Measurements from ENCODE around the gene USP33.

- TF ChIP-seq NR2C1 (IDR thresholded peaks at IDR 0.05) = no peak
- TF ChIP-seq NR2C1 (tag; IDR thresholded peaks at IDR 0.05) = no peak
- no peak for TF ChIP-seq SPI1 (IDR thresholded peaks at IDR 0.05; ENCODE audit: borderline replicate concordance, low read depth, low read length)
- TF ChIP-seq, protein P1, sequence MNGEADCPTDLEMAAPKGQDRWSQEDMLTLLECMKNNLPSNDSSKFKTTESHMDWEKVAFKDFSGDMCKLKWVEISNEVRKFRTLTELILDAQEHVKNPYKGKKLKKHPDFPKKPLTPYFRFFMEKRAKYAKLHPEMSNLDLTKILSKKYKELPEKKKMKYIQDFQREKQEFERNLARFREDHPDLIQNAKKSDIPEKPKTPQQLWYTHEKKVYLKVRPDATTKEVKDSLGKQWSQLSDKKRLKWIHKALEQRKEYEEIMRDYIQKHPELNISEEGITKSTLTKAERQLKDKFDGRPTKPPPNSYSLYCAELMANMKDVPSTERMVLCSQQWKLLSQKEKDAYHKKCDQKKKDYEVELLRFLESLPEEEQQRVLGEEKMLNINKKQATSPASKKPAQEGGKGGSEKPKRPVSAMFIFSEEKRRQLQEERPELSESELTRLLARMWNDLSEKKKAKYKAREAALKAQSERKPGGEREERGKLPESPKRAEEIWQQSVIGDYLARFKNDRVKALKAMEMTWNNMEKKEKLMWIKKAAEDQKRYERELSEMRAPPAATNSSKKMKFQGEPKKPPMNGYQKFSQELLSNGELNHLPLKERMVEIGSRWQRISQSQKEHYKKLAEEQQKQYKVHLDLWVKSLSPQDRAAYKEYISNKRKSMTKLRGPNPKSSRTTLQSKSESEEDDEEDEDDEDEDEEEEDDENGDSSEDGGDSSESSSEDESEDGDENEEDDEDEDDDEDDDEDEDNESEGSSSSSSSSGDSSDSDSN (IDR thresholded peaks at IDR 0.05; ENCODE audit: borderline replicate concordance in 1 of 2, low read depth in 2 of 2, low read length in 2 of 2) = no peak
- TF ChIP-seq EHMT2 (IDR thresholded peaks at IDR 0.05) = peak; percentile 56; the same call in 1 of the 2 replicates
- TF ChIP-seq RAD21 (CRISPR knock-in tag; conservative IDR thresholded peaks at IDR 0.05 in 1 of 2, IDR thresholded peaks at IDR 0.05 in 1 of 2) = no peak
- no peak for TF ChIP-seq NCOR1 (IDR thresholded peaks at IDR 0.05)
- TF ChIP-seq, protein P2, sequence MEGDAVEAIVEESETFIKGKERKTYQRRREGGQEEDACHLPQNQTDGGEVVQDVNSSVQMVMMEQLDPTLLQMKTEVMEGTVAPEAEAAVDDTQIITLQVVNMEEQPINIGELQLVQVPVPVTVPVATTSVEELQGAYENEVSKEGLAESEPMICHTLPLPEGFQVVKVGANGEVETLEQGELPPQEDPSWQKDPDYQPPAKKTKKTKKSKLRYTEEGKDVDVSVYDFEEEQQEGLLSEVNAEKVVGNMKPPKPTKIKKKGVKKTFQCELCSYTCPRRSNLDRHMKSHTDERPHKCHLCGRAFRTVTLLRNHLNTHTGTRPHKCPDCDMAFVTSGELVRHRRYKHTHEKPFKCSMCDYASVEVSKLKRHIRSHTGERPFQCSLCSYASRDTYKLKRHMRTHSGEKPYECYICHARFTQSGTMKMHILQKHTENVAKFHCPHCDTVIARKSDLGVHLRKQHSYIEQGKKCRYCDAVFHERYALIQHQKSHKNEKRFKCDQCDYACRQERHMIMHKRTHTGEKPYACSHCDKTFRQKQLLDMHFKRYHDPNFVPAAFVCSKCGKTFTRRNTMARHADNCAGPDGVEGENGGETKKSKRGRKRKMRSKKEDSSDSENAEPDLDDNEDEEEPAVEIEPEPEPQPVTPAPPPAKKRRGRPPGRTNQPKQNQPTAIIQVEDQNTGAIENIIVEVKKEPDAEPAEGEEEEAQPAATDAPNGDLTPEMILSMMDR (IDR thresholded peaks at IDR 0.05 in 2 of 3, conservative IDR thresholded peaks at IDR 0.05 in 1 of 3; ENCODE audit: insufficient read depth in 2 of 3, low read depth in 1 of 3, low read length in 3 of 3) = no peak
- no peak for TF ChIP-seq TEAD4 (IDR thresholded peaks at IDR 0.05; ENCODE audit: low read length)
- TF ChIP-seq TEAD4 (CRISPR knock-in tag; IDR thresholded peaks at IDR 0.05; ENCODE audit: borderline replicate concordance) = no peak
- TF ChIP-seq HDAC2 (IDR thresholded peaks at IDR 0.05) = no peak
- no peak for TF ChIP-seq CREB1 (IDR thresholded peaks at IDR 0.05)
- no peak for TF ChIP-seq CREB1 (CRISPR knock-in tag; IDR thresholded peaks at IDR 0.05)
- TF ChIP-seq, protein P3, sequence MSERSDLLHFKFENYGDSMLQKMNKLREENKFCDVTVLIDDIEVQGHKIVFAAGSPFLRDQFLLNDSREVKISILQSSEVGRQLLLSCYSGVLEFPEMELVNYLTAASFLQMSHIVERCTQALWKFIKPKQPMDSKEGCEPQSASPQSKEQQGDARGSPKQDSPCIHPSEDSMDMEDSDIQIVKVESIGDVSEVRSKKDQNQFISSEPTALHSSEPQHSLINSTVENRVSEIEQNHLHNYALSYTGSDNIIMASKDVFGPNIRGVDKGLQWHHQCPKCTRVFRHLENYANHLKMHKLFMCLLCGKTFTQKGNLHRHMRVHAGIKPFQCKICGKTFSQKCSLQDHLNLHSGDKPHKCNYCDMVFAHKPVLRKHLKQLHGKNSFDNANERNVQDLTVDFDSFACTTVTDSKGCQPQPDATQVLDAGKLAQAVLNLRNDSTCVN (CRISPR knock-in tag; IDR thresholded peaks at IDR 0.05) = no peak
- TF ChIP-seq POLR2AphosphoS2 (IDR thresholded peaks at IDR 0.05; ENCODE audit: low read length) = no peak
These were observed 79.5 kb downstream of the USP33 start for GRCh38 chr1:77680173-77680572.
